Measurements from ENCODE around the gene NLRP6.

GRCh38 chr11:289398-289711, 11.1 kb downstream of the NLRP6 start:
- TF ChIP-seq CTCF (IDR thresholded peaks at IDR 0.05): no peak
- TF ChIP-seq HDAC2 (IDR thresholded peaks at IDR 0.05): no peak
- TF ChIP-seq SMC3 (IDR thresholded peaks at IDR 0.05): no peak
- TF ChIP-seq POLR2A (IDR thresholded peaks at IDR 0.05; ENCODE audit: low read length): no peak
- no peak for TF ChIP-seq RCOR1 (IDR thresholded peaks at IDR 0.05; ENCODE audit: low read depth, low read length)
- TF ChIP-seq CEBPB (IDR thresholded peaks at IDR 0.05): no peak
- no peak for TF ChIP-seq RARB (CRISPR knock-in tag; IDR thresholded peaks at IDR 0.05)

Data from A549 (cell line).